Measurements from ENCODE around the gene CWC25.
A peak's percentile ranks its signal among the peaks of the same experiment; 100 is the strongest.
"Not testable (repeated sequence)": the region's sequence is repeated elsewhere in the genome, so short reads cannot be mapped to it uniquely, and the experiment has no call there.

Gene CWC25

DNA sequence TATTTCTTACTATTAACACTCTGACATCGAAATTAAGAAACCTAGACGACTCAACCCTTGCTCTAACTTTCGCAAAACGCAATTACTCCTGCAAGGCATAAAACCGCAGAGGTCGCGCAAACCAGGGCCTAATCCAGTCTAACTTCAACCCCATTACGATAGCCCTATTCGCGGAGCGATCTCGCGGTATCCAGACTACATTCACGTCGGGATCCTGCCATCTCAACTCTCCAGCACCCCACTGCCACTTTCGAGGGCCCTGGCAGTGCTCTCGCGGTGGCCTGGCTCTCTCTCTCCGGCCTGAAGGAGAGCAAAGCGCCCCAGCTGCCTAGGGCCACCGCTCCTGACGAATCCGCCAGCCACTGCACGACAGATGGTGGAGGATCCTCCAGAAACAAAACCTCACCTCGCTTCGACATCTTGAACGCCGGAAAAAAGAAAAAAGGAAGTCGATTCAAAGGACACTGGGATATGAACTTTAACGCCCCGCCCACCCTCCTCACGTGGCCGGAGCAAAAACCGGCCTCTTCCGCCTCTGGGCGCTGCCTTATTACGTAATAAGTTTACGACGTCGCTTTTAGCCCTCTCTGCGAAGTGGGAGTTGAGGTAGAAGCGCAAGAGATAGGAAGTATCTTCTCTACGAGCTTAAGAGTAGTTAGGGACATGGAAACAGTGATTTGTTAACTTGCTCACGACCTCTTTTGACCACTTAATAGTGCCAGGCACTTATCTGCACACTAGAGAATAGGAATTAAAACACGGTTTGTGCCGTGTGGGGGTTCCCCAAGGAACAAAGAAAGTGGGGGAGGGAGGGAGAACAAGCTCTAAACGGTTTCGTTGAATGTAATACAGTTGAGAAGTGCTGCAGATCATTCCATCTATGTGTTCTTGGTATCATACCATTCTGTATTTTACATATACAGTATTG, 28.4 kb upstream of the CWC25 start, which contains the start of gene RPL23:
Gene RPL23, minus strand, starts transcription at position 430 of the 928 bp plus-strand sequence. Its CDS starts 11 bp downstream, at position 419.
- peak; percentile 91 for DNase-seq (ENCODE audit: low read depth, low spot score)

DNA sequence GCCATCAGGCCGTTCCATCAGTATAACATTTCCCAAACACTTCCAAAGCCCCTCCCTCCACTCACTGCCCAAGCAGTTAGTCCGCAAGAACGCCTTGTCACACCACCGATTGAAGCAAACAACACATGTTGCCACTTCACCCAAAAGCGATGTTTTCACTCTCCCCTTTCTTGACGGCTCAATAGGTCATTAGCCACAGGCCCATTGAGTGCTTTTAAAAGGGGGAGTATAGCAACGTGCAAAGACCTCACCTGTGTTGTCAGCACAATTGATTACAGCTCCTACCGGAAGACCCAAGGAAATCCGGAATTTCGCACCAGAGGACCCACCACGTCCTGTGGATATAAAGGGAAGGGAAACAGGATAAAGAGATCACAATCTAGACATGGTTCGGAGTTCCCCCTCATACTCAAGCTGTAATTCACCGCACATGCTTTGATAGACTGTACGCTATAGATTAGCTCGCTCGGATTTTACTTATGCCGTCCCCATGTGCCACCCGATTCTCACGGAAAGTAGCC, 27.7 kb upstream of the CWC25 start:
- no peak for DNase-seq (ENCODE audit: low read depth, low spot score)

DNA sequence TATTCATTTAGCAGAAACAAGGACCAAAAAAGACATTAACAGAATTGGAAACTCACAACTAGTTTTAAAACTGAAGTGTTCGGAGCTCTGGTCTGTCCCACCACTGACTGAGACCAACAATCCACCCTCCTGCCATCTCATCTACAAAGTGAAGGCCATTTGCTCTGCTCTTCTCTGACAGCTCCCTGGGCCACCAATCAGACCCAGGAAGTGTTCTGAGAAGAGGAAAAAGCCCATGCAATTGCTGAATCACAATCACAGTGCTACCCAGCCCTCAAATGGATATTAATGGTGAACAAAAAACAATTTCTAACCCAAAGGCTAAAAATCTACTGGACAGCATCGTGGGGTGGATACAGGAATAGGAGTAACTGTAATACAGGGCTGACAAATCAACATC, 26.3 kb upstream of the CWC25 start:
- no peak for DNase-seq (ENCODE audit: low read depth, low spot score)

DNA sequence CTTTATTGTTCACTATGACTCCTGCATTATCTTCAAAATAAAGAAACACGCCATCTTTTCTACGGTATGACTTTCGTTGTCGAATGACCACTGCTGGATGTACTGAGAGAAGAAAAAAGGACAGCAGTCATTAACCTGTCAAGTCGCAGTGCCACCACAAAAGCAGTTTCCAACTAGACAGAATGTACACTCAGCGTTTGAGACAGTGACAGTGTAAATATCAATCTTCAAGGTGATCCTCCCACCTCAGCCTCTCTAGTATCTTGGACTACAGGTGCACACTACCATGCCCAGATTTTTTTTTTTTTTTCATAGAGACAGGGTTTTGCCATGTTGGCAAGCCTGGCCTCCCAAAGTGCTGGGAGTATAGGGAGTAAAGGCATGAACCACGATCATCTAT, 25.3 kb upstream of the CWC25 start:
- no peak for DNase-seq (ENCODE audit: low read depth, low spot score)

DNA sequence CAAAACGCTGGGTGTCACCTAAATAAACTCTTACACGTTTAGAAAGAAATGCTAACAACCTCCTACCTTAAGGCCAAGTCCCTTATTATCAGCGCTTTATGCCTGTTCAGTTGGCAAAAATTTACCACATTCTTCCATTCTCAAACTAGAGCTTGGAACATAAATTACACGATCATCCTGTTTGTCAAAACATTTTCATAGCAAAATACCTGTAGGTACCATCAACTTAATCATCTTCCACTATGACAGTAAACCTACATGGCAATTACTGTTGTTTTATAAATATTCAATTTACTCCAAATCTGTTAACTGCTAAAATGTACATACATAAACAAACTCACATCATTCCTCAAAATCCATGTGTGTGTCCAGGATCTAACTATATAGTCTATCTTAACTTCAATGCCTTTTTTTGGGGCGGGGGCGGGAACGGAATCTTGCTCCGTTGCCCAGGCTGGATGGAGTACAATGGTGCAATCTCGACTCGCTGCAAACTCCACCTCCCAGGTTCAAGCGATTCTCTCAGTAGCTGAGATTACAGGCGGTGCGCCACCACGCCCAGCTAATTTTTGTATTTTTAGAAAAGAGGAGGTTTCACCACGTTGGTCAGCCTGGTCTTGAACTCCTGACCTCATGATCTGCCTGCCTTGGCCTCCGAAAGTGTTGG, 24.0 kb upstream of the CWC25 start:
- DNase-seq (ENCODE audit: low read depth, low spot score), result no peak

DNA sequence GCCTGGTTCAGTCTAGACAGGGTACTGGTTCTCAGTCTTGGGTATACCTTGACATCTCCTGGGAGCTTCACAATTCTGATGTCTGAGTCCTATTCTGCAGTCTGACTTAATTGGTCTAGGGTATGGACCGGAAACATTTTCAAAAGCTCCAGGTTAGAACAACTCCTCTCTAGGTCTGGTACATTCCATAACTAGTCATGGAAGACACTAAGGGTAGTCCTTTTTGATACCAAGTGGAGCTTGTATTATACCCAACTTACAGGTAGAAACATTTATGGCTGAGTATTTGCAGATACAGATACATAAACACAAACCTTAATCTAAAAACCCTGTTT, 23.4 kb upstream of the CWC25 start:
- DNase-seq (ENCODE audit: low read depth, low spot score), result no peak

DNA sequence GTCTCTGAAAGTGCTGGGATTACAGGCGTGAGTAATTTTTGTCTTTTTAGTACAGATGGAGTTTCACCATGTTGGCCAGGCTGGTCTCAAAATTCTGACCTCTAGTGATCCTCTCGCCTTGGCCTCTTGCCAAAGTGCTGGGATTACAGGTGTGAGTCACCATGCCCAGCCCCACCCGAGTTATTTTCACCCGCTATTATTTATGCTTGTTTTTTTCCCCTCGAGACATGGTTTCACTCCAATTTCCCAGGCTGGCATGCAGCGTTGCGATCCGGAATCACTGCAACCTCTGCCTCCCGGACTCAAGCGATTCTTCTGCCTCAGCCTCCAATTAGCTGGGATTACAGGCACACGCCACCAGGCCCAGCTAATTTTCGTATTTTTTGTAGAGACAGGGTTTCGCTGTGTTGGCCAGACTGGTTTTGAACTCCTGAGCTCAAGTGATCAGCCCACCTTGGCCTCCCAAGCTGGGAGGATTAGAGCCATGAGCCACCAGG, 19.2 kb upstream of the CWC25 start:
- no peak for DNase-seq (ENCODE audit: low read depth, low spot score)

DNA sequence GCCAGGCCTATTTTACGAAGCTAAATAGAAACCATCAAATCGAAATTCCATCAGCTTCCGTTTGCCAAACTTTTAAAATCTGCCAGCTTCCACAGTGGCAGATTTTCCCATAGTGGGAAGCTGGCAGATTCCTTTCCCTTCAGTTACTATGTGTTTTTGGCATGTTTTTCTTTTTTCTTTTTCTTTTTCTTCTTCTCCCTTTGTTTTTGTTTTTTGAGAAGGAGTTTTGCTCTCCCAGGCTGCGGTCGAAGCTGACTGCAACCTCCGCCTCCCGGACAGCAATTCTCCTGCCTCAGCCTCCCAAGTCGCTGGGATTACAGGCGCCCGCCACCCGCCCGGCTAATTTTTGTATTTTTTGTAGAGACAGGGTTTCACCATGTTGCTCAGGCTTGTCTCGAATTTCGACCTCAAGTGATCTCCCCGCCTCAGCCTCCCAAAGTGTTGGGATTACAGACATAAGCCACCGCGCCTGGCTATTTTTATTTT, 684 bp upstream of the CWC25 start:
- DNase-seq (ENCODE audit: low read depth, low spot score), result no peak

DNA sequence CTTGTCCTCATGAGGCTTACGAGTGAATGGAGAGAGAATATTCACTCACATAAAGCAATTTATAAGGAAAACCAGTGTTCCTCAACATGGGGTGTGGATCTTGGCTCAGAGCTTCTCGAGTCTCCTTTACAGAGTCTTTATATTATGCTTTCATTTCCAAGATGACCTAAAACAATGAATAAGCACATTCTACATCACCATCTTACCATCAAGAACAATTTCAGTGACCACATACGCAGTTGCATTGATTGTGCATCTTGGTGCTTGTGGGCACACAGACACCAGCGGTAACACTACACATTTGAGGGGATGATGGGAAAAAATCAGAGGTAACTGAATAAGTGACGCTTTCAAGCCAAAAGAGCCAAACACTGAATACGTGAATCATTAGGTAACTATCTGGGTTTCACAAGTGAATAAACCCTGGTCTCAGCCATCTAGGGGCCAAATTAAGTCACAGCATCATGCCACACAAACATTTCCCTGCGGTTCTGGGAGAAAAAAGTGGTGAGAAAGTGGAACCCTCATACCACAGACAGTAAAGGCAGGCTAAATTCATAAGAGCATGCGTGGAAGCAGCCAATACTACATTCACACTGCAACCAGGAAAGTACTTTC, 9.4 kb downstream of the CWC25 start:
- DNase-seq (ENCODE audit: low read depth, low spot score), result no peak

DNA sequence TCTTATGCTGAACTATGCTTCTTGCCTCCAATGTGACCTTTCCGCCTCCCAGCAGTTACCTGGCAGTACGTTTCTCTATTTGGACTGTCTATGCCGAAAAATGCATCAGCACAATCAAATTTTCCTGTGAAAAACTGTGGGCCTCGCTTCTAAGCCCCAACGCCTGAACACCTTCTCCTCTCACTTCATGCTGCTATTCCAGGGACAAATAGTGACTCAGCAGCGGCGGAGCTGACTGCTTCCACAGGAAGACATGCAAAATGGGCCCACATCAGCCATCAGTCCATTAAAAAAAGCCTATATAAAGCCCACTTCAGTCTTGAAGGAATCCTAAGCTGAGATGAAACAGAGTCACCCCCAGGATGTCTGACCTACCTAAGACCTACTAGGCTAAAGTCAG, 15.3 kb downstream of the CWC25 start:
- no peak for DNase-seq (ENCODE audit: low read depth, low spot score)

DNA sequence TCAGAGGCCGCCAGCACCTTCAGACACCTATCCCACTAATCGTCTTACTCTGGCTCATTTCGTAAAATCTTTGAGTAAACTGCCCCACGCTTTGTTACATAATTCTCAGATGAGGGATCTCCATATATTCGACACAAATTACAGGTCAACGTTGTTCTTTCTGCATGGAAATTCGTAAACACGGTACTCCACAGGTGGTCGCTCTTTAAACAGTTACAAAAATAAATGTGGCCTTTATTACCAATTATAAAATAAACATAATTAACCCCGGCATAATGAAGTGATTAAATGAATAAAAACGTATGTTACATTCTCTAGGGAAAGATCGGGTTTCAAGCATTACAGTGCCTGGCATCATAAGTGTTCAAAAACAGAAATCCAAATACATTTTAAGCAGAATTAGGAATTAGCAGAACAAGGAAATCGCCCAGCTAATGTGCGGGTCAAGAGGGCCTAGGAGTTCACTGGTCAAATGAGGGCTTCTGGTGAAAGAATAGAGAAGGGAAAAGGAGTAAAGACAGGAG, 24.8 kb downstream of the CWC25 start:
- no peak for DNase-seq (ENCODE audit: low read depth, low spot score)

DNA sequence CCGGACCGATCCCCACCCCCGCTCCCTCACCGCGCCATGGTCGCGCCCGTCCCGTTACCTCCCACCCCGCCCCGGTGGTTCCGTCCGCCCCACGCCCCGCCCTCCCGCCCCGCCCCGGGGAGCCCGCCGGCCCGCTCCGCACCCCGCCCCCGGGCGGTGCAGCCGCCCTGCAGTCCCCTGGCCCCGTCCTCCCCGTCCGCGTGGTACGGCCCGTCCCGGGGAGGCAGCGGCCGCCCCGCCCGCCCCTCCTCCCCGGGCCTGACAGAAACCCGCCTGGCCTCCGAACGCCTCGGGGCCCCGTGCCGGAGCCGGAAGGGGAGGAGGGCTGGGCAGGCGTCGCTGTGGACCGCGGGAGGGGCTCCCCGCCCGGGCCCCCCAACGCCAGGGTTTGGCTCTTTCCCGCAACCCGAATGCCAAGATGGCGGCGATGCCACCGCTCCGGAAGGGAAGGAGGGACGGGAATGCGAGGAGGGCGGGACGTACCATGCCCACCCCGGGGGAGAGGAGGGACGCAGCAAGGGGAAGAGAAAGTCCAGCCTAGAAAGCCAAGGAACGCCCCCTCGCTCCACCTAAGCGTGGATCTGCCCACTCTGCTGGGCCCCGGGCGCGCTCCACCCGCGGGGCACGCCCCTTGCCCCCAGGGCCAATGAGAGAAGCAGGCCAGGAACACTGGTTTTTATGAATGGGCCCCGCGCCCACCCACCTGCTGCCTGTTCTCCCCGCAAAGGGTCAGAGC, 25.5 kb downstream of the CWC25 start, which contains the start of gene PIP4K2B:
Gene PIP4K2B, minus strand, starts transcription at position 56 of the 736 bp plus-strand sequence. CDS start 132 bp downstream, outside the sequence.
- peak; percentile 93 for DNase-seq (ENCODE audit: low read depth, low spot score)

DNA sequence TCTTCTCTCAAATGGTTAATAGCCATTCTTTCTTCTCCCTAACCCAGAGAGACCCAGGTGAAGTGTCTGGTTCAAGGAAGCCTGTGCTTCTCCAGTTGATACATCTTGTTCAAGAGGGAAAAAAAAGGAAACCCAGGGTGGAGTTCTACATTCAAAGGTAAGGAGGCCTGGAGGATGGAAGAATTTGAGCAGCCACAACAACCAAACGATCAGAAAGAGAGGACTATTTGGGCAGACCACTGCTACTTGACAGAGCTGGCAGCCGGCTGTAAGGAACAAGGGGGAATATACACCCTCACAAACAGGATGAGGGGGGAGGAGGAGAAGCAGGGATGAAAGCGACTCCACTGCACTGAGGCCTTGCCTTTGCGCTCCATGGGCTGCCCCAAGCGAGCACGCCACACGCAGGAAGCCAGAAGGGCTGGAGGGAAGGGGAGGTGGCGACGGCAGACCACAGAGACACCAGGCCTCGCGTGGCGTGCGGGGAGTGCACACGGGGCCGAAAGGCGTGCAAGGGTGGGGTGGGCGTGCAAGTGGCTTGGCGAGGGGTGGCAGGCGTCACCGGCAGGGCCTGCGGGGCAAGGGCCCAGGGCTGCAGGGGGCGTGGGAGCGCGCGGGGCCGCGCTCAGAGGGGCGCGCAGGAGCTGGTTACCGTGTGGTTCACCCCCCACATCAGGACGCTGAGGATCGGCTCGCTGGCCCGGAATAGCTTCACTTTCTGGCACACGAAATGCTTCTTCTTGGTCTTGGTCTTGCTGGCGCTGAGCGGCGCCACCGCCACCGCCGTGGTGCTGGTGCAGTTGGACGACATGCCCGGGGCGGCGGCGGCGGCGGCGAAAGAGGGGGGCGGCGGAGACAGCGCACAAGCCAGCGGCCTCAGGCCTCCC, 26.3 kb downstream of the CWC25 start:
- DNase-seq (ENCODE audit: low read depth, low spot score), result no peak

DNA sequence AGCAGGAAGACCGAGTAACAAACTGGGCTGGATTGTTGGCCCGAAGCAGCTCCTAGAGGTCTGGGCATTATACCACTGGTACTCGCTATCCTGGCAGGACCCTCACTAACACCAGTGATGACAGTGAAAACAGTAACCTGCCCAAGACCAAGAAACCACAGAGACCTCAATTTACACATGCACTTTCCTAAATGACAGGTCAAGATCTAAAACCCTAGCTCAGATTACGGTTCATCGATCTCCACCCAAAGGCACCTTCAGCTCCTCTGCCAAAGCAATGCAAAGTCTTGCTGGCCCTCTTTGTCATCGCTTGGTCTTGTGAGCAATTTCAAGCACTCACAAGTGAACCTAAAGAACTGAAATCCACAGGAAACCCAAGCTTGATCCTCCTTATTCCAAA, 27.3 kb downstream of the CWC25 start:
- no peak for DNase-seq (ENCODE audit: low read depth, low spot score)

DNA sequence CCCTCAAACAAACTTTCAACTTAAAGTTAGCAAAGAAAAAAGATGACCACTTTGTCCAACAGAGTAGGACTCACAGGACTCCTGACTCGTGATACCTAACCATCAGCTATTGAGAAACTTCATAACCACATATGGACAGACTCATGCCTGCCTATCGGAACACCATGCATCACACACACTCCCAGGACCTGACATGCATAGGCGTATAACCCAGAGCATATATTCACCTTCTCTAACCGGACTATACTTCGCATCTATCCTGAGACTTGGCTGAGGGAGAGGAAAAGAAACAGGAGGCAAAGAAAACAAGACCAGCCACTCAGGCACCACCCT, 28.0 kb downstream of the CWC25 start:
- no peak for DNase-seq (ENCODE audit: low read depth, low spot score)

DNA sequence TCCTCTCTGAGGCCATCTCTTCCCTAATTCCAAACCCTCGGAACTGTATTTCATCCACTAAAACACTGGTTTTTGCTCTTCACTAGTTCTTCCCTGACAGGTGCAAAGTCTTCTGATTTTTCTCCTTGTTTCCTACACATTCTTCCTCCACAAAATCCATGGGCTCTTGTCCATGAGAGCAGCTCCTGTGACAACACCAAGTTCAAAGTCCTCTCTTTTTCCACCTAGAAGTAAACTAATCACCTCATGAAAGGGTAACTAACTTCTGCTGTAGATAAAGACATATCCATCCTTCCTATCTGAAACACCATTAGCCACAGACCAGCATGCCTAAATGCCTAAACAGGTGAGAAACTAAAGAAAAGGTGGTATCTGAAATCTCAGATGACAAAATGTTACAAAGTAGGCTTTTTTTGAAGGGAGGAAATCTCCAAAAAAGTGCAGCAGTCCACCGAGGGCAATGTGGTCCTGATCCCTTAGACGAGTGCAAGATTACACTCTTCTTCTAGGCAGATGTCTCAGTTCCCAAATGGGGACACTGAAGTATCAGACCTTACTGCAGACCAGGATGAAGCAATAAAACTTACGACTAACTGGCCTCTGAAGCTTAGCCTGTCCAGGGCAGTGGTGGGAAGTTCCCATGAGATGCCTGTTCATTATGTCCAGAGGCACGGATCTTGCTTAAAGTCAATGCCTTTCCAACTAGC, 28.5 kb downstream of the CWC25 start:
- DNase-seq (ENCODE audit: low read depth, low spot score), result no peak

DNA sequence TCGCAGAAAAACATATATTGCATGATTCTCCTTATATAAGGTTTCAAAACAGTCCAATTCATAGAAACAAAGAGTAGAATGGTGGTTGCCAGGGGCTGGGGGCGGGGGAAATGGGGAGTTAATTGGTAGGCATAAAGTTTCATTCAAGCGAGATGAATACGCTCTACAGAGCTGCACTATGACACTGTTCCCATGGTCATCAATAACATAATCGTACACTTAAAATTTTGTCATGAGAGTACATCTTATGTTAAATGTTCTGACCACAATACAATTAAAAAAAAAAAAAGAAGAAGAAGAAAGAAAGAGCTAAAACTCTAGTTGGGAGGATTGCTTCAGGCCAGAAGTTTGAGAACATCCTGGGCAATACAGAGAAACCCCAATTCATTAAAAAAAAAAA, 30.9 kb downstream of the CWC25 start:
- no peak for DNase-seq (ENCODE audit: low read depth, low spot score)

DNA sequence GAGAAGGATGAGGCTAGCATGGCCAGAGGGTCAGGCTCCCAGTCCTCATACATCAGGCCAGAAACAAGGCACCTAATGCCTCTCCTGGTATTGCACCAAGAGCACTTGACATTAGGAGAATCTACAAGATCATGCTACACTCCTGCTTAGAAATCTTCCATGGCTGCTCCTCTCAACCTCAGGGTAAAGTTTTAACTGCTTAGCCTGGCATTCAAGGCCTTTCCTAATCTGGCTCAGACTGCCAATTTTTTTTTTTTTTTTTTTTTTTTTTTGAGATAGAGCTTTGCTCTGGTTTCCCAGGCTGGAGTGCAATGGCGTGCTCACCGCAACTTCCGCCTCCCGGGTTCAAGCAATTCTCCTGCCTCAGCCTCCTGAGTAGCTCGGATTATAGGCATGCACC, 34.0 kb downstream of the CWC25 start:
- DNase-seq (ENCODE audit: low read depth, low spot score), result no peak

DNA sequence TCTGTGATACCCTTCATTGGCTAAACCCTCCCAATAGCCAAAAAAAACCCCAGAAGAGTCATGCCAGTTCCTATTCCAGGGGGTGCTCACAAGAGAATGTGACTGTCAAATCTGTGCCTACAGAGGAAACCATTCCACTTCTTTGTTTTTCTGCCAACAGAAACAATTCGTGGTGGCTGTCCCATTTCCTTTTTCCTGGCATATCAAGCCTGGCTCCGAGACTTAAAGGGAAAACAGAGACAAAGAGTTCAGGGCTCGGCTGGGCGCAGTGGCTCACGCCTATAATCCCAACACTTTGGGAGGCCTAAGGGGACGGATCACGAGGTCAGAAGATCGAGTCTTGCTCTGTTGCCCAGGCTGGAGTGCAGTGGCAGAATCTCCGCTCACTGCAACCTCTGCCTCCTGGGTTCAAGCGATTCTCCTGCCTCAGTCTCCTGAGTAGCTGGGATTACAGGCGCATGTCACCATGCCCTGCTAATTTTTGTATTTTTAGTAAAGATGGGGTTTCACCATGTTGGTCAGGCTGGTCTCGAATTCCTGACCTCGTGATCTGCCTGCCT, 34.9 kb downstream of the CWC25 start:
- DNase-seq (ENCODE audit: low read depth, low spot score), result not testable (repeated sequence)
